Measurements from ENCODE around the gene NPTN. TPM values are rescaled to one million over a fixed set of nuclear protein-coding genes. Genes with fewer than 3 reads are reported as not detected.
A peak's percentile ranks its signal among the peaks of the same experiment; 100 is the strongest.

Gene NPTN
- total RNA-seq, 4 donors from 2014 or later: 81.6 to 125 (median 92.4) TPM

- H3K4me1 ChIP-seq: peaks cover 7 to 84% (median 20%) of the 10 kb centered on the region in 3 donors
- no peak overlapping the region for H3K4me3 ChIP-seq
- no peaks in the 10 kb centered on the region for H3K9me3 ChIP-seq
- no peak for TF ChIP-seq CTCF (IDR thresholded peaks at IDR 0.05)
- TF ChIP-seq POLR2A (IDR thresholded peaks at IDR 0.05): no peak
- intact Hi-C loops (cut with DNase I): no loop called here
- H3K27me3 ChIP-seq: no peaks in the 10 kb centered on the region
- peaks cover 0 to 9% (median 0%) of the 10 kb centered on the region in 3 donors for H3K36me3 ChIP-seq
- H3K27ac ChIP-seq: peak overlapping the region in 1 of 4 donors; percentile 22
- WGBS, 2 donors: 27 to 38% methylated on average over 1 of the region's 1 CpG
- DNase-seq: no peak
Observed at GRCh38 chr15:73607843-73608242, 25.3 kb downstream of the NPTN start.

- DNase-seq: no peak
- 76 to 87% methylated on average over 2 of the region's 2 CpGs for WGBS, 2 donors
- Histone ChIP-seq H3K4me3 (no peak overlapping the region), H3K4me1 (peaks cover 12 to 85% (median 24%) of the 10 kb centered on the region in 3 donors), H3K27me3 (no peaks in the 10 kb centered on the region), H3K36me3 (peaks cover 0 to 9% (median 0%) of the 10 kb centered on the region in 3 donors), H3K27ac (peak overlapping the region in 1 of 4 donors; percentile 22), H3K9me3 (no peaks in the 10 kb centered on the region)
- TF ChIP-seq CTCF (IDR thresholded peaks at IDR 0.05) (no peak), POLR2A (IDR thresholded peaks at IDR 0.05) (no peak)
- intact Hi-C loops (cut with DNase I): no loop called here
Observed at GRCh38 chr15:73607405-73607804, 25.8 kb downstream of the NPTN start.

GRCh38 chr15:73605759-73606436 lies 27.3 kb downstream of the NPTN start:
- H3K36me3 ChIP-seq: peaks cover 0 to 9% (median 0%) of the 10 kb centered on the region in 3 donors
- H3K27me3 ChIP-seq: no peaks in the 10 kb centered on the region
- peaks cover 27 to 95% (median 39%) of the 10 kb centered on the region in 3 donors for H3K4me1 ChIP-seq
- no peaks in the 10 kb centered on the region for H3K9me3 ChIP-seq
- intact Hi-C loops (cut with DNase I): no loop called here
- no peak overlapping the region for H3K4me3 ChIP-seq
- DNase-seq: no peak
- H3K27ac ChIP-seq: no peak overlapping the region
- WGBS, 2 donors: 93 to 95% methylated on average over 5 of the region's 5 CpGs
- no peak for TF ChIP-seq POLR2A (IDR thresholded peaks at IDR 0.05)
- TF ChIP-seq CTCF (IDR thresholded peaks at IDR 0.05): no peak

GRCh38 chr15:73604477-73604876 lies 28.7 kb downstream of the NPTN start:
- TF ChIP-seq POLR2A (IDR thresholded peaks at IDR 0.05) (no peak), CTCF (IDR thresholded peaks at IDR 0.05) (no peak)
- WGBS, 2 donors: 78 to 100% methylated on average over 1 of the region's 1 CpG
- Histone ChIP-seq H3K9me3 (no peaks in the 10 kb centered on the region), H3K27me3 (no peaks in the 10 kb centered on the region), H3K4me1 (peaks cover 39 to 98% (median 54%) of the 10 kb centered on the region in 3 donors), H3K4me3 (no peak overlapping the region), H3K36me3 (peaks cover 0 to 9% (median 0%) of the 10 kb centered on the region in 3 donors), H3K27ac (no peak overlapping the region)
- DNase-seq: no peak
- intact Hi-C loops (cut with DNase I): no loop called here

- TF ChIP-seq CTCF (IDR thresholded peaks at IDR 0.05): no peak
- TF ChIP-seq POLR2A (IDR thresholded peaks at IDR 0.05): no peak
- intact Hi-C loops (cut with DNase I): no loop called here
- H3K4me3 ChIP-seq: no peak overlapping the region
- DNase-seq: no peak
- no peaks in the 10 kb centered on the region for H3K27me3 ChIP-seq
- H3K36me3 ChIP-seq: peaks cover 0 to 5% (median 0%) of the 10 kb centered on the region in 3 donors
- H3K9me3 ChIP-seq: no peaks in the 10 kb centered on the region
- 57 to 67% methylated on average over 1 to 2 of the region's 2 CpGs for WGBS, 2 donors
- peaks cover 49 to 98% (median 63%) of the 10 kb centered on the region in 3 donors for H3K4me1 ChIP-seq
- H3K27ac ChIP-seq: peak overlapping the region in 2 of 4 donors; percentile 83 to 86
Observed at GRCh38 chr15:73602992-73603391, 30.2 kb downstream of the NPTN start.
